Stimulated activated CD8-positive, alpha-beta memory T cell treated with anti-CD3 and anti-CD28 coated beads, Interleukin-15, amount 100 ng/mL, for 4 hours (primary cell): ENCODE data around the gene ASPG.

Experiments used
- DNase-seq, 2 donors: peaks; one replicate each; pipeline ENCODE4 v3.0.0-alpha.2; 2020; ENCODE audit warnings: low read depth in 2 of 2

Gene ASPG

GRCh38 chr14:104161602-104162367 lies 76.3 kb downstream of the ASPG start:
- no peak for DNase-seq

GRCh38 chr14:104162495-104162894 lies 77.0 kb downstream of the ASPG start:
- no peak for DNase-seq

- DNase-seq, result no peak
Observed at GRCh38 chr14:104163541-104163940, 78.0 kb downstream of the ASPG start.

- no peak for DNase-seq
Observed at GRCh38 chr14:104164041-104164440, 78.5 kb downstream of the ASPG start.

GRCh38 chr14:104164512-104164911 lies 79.0 kb downstream of the ASPG start:
- no peak for DNase-seq
